B cell (primary cell): ENCODE results near the gene UQCR11. TPM values are rescaled to one million over a fixed set of nuclear protein-coding genes. Genes with fewer than 3 reads are reported as not detected.
A peak's percentile ranks its signal among the peaks of the same experiment; 100 is the strongest.

Source experiments
- ATAC-seq: fragments of 200-7000 bp; cut with Tn5 transposase; one replicate; pipeline ENCODE4 v1.10.0; 2021; ENCODE audit warnings: low read depth, mild to moderate bottlenecking, moderate number of reproducible peaks, moderate library complexity
- CTCF ChIA-PET: fragments of 350-600 bp; sonication (Branson Sonifier 250); formaldehyde crosslinking; loops from one replicate; lab custom pipeline; 2021; ENCODE audit warnings: antibody characterized with exemption, inconsistent platforms; lab: Charles Lee
- POLR2A ChIA-PET: fragments of 350-600 bp; sonication (Branson Sonifier 250); formaldehyde crosslinking; loops from one replicate; lab custom pipeline; 2021; ENCODE audit warnings: antibody characterized with exemption; lab: Charles Lee
- DNase-seq: peaks from one replicate; pipeline ENCODE4 v3.0.0; 2013
- H2AFZ ChIP-seq: 2 replicates; pipeline ENCODE4 v1.6.1; 2012; ENCODE audit warnings: mild to moderate bottlenecking, low read depth, low read length; ENCODE audit not compliant: insufficient read depth, poor library complexity, severe bottlenecking
- H3K27ac ChIP-seq, 2 donors: 1 replicate in 1 of 2; 2 replicates in 1 of 2; pipeline ENCODE4 v1.5.1; 2012 to 2013; ENCODE audit warnings: low read length in 2 of 2, mild to moderate bottlenecking in 2 of 2, moderate library complexity in 1 of 2
- H3K27me3 ChIP-seq, 4 experiments: fragments of 200-600 bp in 1 of 4; sonication (generic) in 1 of 4; replicated peaks in 1 of 4; 1 replicate in 2 of 4; 2 replicates in 2 of 4; pipeline versions ENCODE4 v1.6.1 to v1.7.0; 2013 to 2016; ENCODE audit warnings: low read length in 3 of 4, mild to moderate bottlenecking in 2 of 4, mixed read lengths in 1 of 4, moderate library complexity in 1 of 4; ENCODE audit not compliant: insufficient read depth in 4 of 4, control insufficient read depth in 3 of 4; ENCODE audit errors: control extremely low read depth in 1 of 4
- H3K36me3 ChIP-seq, 2 experiments: replicated peaks in 1 of 2; 1 replicate in 1 of 2; 2 replicates in 1 of 2; pipeline versions ENCODE4 v1.6.1 to v1.7.1; 2013; ENCODE audit warnings: low read length in 1 of 2; ENCODE audit not compliant: insufficient read depth in 2 of 2, control insufficient read depth in 1 of 2; ENCODE audit errors: control extremely low read depth in 1 of 2, extremely low read depth in 1 of 2
- H3K4me1 ChIP-seq, 2 donors: fragments of 200-600 bp in 1 of 2; sonication (generic) in 1 of 2; 1 replicate in 1 of 2; 2 replicates in 1 of 2; pipeline versions ENCODE4 v1.5.1 to v1.6.1; 2013 to 2017; ENCODE audit warnings: low read length in 2 of 2; ENCODE audit not compliant: control insufficient read depth in 2 of 2, insufficient read depth in 2 of 2
- H3K4me2 ChIP-seq: replicated peaks from 2 replicates; pipeline ENCODE3; 2012; ENCODE audit warnings: mild to moderate bottlenecking, low read depth, low read length; ENCODE audit not compliant: poor library complexity, severe bottlenecking
- H3K4me3 ChIP-seq, 5 experiments: fragments of 200-600 bp in 1 of 5; sonication (generic) in 1 of 5; 1 replicate in 3 of 5; 2 replicates in 2 of 5; pipeline versions ENCODE4 v1.5.1 to v1.7.0; 2011 to 2016; ENCODE audit warnings: low read length in 4 of 5, mild to moderate bottlenecking in 4 of 5, low read depth in 2 of 5, control low read depth in 1 of 5, moderate library complexity in 1 of 5; ENCODE audit not compliant: insufficient read depth in 1 of 5; ENCODE audit errors: control extremely low read depth in 1 of 5, extremely low read depth in 1 of 5
- H3K79me2 ChIP-seq: fragments of 200-600 bp; sonication (generic); one replicate; pipeline ENCODE4 v1.6.0; 2016; ENCODE audit warnings: low read length; ENCODE audit not compliant: control insufficient read depth, insufficient read depth
- H3K9ac ChIP-seq: fragments of 200-600 bp; sonication (generic); 2 replicates; pipeline ENCODE4 v1.6.1; 2017; ENCODE audit warnings: mild to moderate bottlenecking, low read length, moderate library complexity
- H3K9me3 ChIP-seq, 3 donors: one replicate each; pipeline versions ENCODE4 v1.6.1 to v1.7.1; 2013; ENCODE audit warnings: low read length in 2 of 3; ENCODE audit not compliant: control insufficient read depth in 2 of 3, insufficient read depth in 1 of 3; ENCODE audit errors: control extremely low read depth in 1 of 3
- H4K20me1 ChIP-seq: 2 replicates; pipeline ENCODE4 v1.6.0; 2012; ENCODE audit warnings: mild to moderate bottlenecking, low read length; ENCODE audit not compliant: insufficient read depth, control insufficient read depth, poor library complexity, severe bottlenecking
- H3K27ac Mint-ChIP-seq: one replicate; pipeline ENCODE4 v1.8.0; 2021; ENCODE audit warnings: mixed read lengths
- H3K27me3 Mint-ChIP-seq: one replicate; pipeline ENCODE4 v1.8.0; 2021; ENCODE audit warnings: mixed read lengths
- H3K4me1 Mint-ChIP-seq: one replicate; pipeline ENCODE4 v1.8.0; 2021; ENCODE audit warnings: mixed read lengths
- H3K4me3 Mint-ChIP-seq: one replicate; pipeline ENCODE4 v1.8.0; 2021; ENCODE audit warnings: mixed read lengths
- H3K9me3 Mint-ChIP-seq: one replicate; pipeline ENCODE4 v1.8.0; 2022; ENCODE audit warnings: mixed read lengths; ENCODE audit not compliant: insufficient read depth
- EZH2 ChIP-seq: IDR thresholded peaks from 2 replicates; pipeline ENCODE4 v1.6.1; 2012; ENCODE audit warnings: borderline replicate concordance, low read depth, mild to moderate bottlenecking, moderate library complexity, low read length; ENCODE audit not compliant: insufficient read depth, poor library complexity, severe bottlenecking
- WGBS: methylation state at CpG from one replicate; pipeline ENCODE4 v1.1.5; 2013; ENCODE audit warnings: missing lambda C conversion rate; ENCODE audit not compliant: insufficient coverage; 5-methylcytosine and 5-hydroxymethylcytosine counted together
- intact Hi-C: fragments of 100-400 bp; cut with micrococcal nuclease; formaldehyde crosslinking; loops from one replicate; pipeline ENCODE4 v1.10.0; 2022
- polyA plus RNA-seq: library from polyadenylated mRNA; depleted of rRNA; stranded (reverse); fragments of >200 nt; gene quantifications from 2 replicates; pipeline ENCODE4 v1.2.3, GENCODE V29; 2012
- total RNA-seq, 2 donors: library from RNA; stranded (reverse); fragments of 120-200 nt in 1 of 2; gene quantifications; 1 replicate in 1 of 2; 2 replicates in 1 of 2; pipeline versions ENCODE4 v1.2.3 to v1.2.4, GENCODE V29; 2013 to 2022
- TF ChIP-seq, protein P1 (sequence below): fragments of 200-600 bp; IDR thresholded peaks from one replicate; pipeline ENCODE4 v1.8.0; 2022; ENCODE audit warnings: antibody characterized with exemption, mild to moderate bottlenecking

The UQCR11 gene
- total and polyA plus RNA-seq, 2 donors (not counting 1 experiment from before 2014, with no cell fraction given), result 59.5 to 66.8 TPM

GRCh38 chr19:1654178-1654792 lies 49.0 kb upstream of the UQCR11 start:
- Histone ChIP-seq H3K4me2 (no peak overlapping the region), H3K79me2 (peaks cover 26% of the 10 kb centered on the region), H3K27me3 (no peaks in the 10 kb centered on the region), H3K27ac (no peak overlapping the region), H4K20me1 (peaks cover 22% of the 10 kb centered on the region), H3K36me3 (peaks cover 0 to 11% of the 10 kb centered on the region in 2 experiments), H3K9me3 (peaks cover 0 to 3% (median 0%) of the 10 kb centered on the region in 3 donors), H3K4me3 (no peak overlapping the region), H3K4me1 (peaks cover 23 to 57% of the 10 kb centered on the region in 2 donors), H2AFZ (no peak overlapping the region), H3K9ac (no peak overlapping the region)
- DNase-seq (no peak), ATAC-seq (no peak)
- CTCF ChIA-PET, result interaction anchor here (5.4 to 7.3 kb wide), 2 partner anchors 9 to 17 kb away, joined by 55 to 114 read pairs; no protein-coding TSS in a partner anchor
- POLR2A ChIA-PET, result interaction anchor here (1.0 to 1.6 kb wide), 2 partner anchors 13 to 15 kb away, joined by 3 to 7 read pairs; no protein-coding TSS in a partner anchor
- Mint-ChIP-seq H3K27ac (peak overlapping the region; percentile 61), H3K4me3 (peak overlapping the region; percentile 49), H3K9me3 (no peaks in the 10 kb centered on the region), H3K4me1 (peaks cover 55% of the 10 kb centered on the region), H3K27me3 (no peaks in the 10 kb centered on the region)
- 93% methylated on average over 10 of the region's 18 CpGs for WGBS
- intact Hi-C loops, result loop anchor here (5.0 kb wide), 1 partner anchor 193 kb away; the partner anchor contains the start of gene REXO1
- TF ChIP-seq EZH2, result no peak
- TF ChIP-seq, protein P1, sequence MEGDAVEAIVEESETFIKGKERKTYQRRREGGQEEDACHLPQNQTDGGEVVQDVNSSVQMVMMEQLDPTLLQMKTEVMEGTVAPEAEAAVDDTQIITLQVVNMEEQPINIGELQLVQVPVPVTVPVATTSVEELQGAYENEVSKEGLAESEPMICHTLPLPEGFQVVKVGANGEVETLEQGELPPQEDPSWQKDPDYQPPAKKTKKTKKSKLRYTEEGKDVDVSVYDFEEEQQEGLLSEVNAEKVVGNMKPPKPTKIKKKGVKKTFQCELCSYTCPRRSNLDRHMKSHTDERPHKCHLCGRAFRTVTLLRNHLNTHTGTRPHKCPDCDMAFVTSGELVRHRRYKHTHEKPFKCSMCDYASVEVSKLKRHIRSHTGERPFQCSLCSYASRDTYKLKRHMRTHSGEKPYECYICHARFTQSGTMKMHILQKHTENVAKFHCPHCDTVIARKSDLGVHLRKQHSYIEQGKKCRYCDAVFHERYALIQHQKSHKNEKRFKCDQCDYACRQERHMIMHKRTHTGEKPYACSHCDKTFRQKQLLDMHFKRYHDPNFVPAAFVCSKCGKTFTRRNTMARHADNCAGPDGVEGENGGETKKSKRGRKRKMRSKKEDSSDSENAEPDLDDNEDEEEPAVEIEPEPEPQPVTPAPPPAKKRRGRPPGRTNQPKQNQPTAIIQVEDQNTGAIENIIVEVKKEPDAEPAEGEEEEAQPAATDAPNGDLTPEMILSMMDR, result no peak

DNA sequence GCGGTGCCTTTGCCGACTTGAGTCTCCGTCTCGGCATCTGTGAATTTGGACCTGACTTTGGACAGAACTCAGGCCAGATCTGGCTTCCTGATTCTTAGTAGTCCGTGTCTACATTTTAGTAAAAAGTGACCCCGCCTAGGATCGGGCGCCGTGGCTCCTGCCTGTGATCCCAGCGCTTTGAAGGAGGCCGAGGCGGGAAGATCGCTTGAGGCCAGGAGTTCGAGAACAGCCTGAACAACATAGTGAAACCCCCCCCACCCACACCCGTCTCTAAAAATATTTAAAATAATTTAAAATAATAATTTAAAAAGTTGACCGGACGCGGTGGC lies 48.0 kb upstream of the UQCR11 start:
- Histone ChIP-seq H3K27ac (peak overlapping the region; percentile 100), H3K4me3 (peak overlapping the region; percentile 44 to 90 (median 81)), H3K79me2 (peaks cover 31% of the 10 kb centered on the region), H3K9ac (peak overlapping the region; percentile 93), H3K36me3 (peaks cover 0 to 13% of the 10 kb centered on the region in 2 experiments), H3K9me3 (peaks cover 0 to 3% (median 0%) of the 10 kb centered on the region in 3 donors), H3K27me3 (no peaks in the 10 kb centered on the region), H2AFZ (peak overlapping the region; percentile 85), H3K4me1 (peaks cover 33 to 67% of the 10 kb centered on the region in 2 donors), H3K4me2 (peak overlapping the region; percentile 96), H4K20me1 (peaks cover 32% of the 10 kb centered on the region)
- Mint-ChIP-seq H3K27ac (peak overlapping the region; percentile 99), H3K4me3 (peak overlapping the region; percentile 86), H3K27me3 (no peaks in the 10 kb centered on the region), H3K9me3 (no peaks in the 10 kb centered on the region), H3K4me1 (peaks cover 57% of the 10 kb centered on the region)
- no peak for ATAC-seq
- DNase-seq, result no peak
- WGBS, result 1% methylated on average over 7 of the region's 18 CpGs
- ChIA-PET CTCF (interaction anchor here (0.6 to 7.3 kb wide), 5 partner anchors 10 to 107 kb away, joined by 3 to 114 read pairs (median 12); no protein-coding TSS in a partner anchor), POLR2A (interaction anchor here (0.6 to 4.7 kb wide), 12 partner anchors 8 to 401 kb away, joined by 3 to 46 read pairs (median 6); partner anchors contain the start of gene UQCR11)
- intact Hi-C loops, result loop anchor here (1.0 to 5.0 kb wide), 4 partner anchors 8 to 194 kb away; partner anchors contain the start of genes MBD3 and REXO1
- TF ChIP-seq, protein P1, result no peak
- TF ChIP-seq EZH2, result no peak
